OCI-LY1 (cell line): ENCODE results near the gene MMS19.

ENCODE experiments used
- H2AFZ ChIP-seq: fragments of 200-600 bp; sonication (generic), shearing (Covaris generic); 2 replicates; pipeline ENCODE4 v1.6.0; 2014; ENCODE audit warnings: antibody characterized with exemption, mild to moderate bottlenecking, low read length
- H3F3A ChIP-seq: fragments of 200-600 bp; sonication (generic), shearing (Covaris generic); 2 replicates; pipeline ENCODE4 v1.6.0; 2014; ENCODE audit warnings: mild to moderate bottlenecking, antibody characterized with exemption, low read length, moderate library complexity; ENCODE audit not compliant: insufficient read depth
- H3K27ac ChIP-seq: fragments of 200-600 bp; sonication (generic); 2 replicates; pipeline ENCODE4 v1.5.1; 2014; ENCODE audit warnings: low read length, mixed run types, mild to moderate bottlenecking, low read depth; ENCODE audit not compliant: poor library complexity, severe bottlenecking
- H3K27me3 ChIP-seq: fragments of 200-600 bp; sonication (generic); 2 replicates; pipeline ENCODE4 v1.6.0; 2014; ENCODE audit warnings: antibody characterized with exemption, mild to moderate bottlenecking, low read length, moderate library complexity; ENCODE audit not compliant: insufficient read depth
- H3K36me3 ChIP-seq: fragments of 200-600 bp; sonication (generic); 2 replicates; pipeline ENCODE4 v1.6.1; 2014; ENCODE audit warnings: mild to moderate bottlenecking, antibody characterized with exemption, low read length, moderate library complexity, mixed read lengths; ENCODE audit not compliant: insufficient read depth
- H3K4me1 ChIP-seq: fragments of 200-600 bp; sonication (generic); 2 replicates; pipeline ENCODE4 v1.5.1; 2014; ENCODE audit warnings: mild to moderate bottlenecking, low read length, moderate library complexity; ENCODE audit not compliant: insufficient read depth, severe bottlenecking
- H3K4me2 ChIP-seq: fragments of 200-600 bp; sonication (generic), shearing (Covaris generic); 2 replicates; pipeline ENCODE4 v1.6.1; 2014; ENCODE audit warnings: low read length
- H3K4me3 ChIP-seq: fragments of 200-600 bp; sonication (generic); 2 replicates; pipeline ENCODE4 v1.5.1; 2014; ENCODE audit warnings: low read length, low read depth, mild to moderate bottlenecking, mixed read lengths; ENCODE audit not compliant: poor library complexity, severe bottlenecking
- H3K79me2 ChIP-seq: fragments of 200-600 bp; shearing (Covaris generic); 2 replicates; pipeline ENCODE4 v1.6.1; 2016; ENCODE audit warnings: mixed run types, low read length, mixed read lengths; ENCODE audit not compliant: insufficient read depth
- H3K9ac ChIP-seq: fragments of 200-600 bp; sonication (generic), shearing (Covaris generic); 2 replicates; pipeline ENCODE4 v1.6.1; 2014; ENCODE audit warnings: mild to moderate bottlenecking, low read length, mixed read lengths
- H3K9me2 ChIP-seq: fragments of 200-600 bp; sonication (generic), shearing (Covaris generic); 2 replicates; pipeline ENCODE4 v1.6.1; 2014; ENCODE audit warnings: low read depth, mild to moderate bottlenecking, low read length, mixed read lengths
- H3K9me3 ChIP-seq: fragments of 200-600 bp; shearing (Covaris generic); 2 replicates; pipeline ENCODE4 v1.6.1; 2014; ENCODE audit warnings: low read length, mixed read lengths
- H4K20me1 ChIP-seq: fragments of 200-600 bp; sonication (generic), shearing (Covaris generic); 2 replicates; pipeline ENCODE4 v1.6.0; 2016; ENCODE audit warnings: mild to moderate bottlenecking, low read length; ENCODE audit not compliant: insufficient read depth
- EZH2 ChIP-seq: fragments of 200-600 bp; sonication (generic), shearing (Covaris generic); IDR thresholded peaks from 2 replicates; pipeline ENCODE4 v1.8.0; 2017; ENCODE audit warnings: borderline replicate concordance, mixed run types, mild to moderate bottlenecking, antibody characterized with exemption, low read length, moderate library complexity, mixed read lengths
- TF ChIP-seq, protein P1 (sequence below): fragments of 200-600 bp; sonication (generic), shearing (Covaris generic); IDR thresholded peaks from 2 replicates; pipeline ENCODE4 v1.5.1; 2017; ENCODE audit warnings: mild to moderate bottlenecking, antibody characterized with exemption, low read length, moderate library complexity, mixed read lengths

Gene MMS19

DNA sequence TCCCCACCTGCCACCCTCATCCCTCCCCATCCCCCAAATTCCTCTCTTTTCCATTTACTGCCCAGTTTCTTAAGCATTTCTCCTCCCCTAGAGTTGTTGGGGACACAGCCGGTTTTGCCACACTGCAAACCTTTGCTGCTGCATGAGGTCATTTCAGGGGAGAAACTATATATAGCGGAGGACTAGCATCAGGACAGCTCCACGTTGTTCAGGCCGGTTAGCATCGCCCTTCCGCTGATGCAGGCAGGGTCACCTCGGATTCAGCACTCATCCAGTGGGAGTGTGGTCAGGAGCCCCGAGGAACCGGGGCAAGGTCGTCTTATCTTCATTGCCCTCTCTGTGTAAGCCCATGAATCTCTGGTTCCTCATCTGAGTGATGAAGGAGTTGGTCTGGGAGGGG is 16.1 kb upstream of the MMS19 start:
- Histone ChIP-seq H3K9me3 (no peaks in the 10 kb centered on the region), H3K9me2 (no peaks in the 10 kb centered on the region), H3K4me1 (no peaks in the 10 kb centered on the region), H4K20me1 (no peaks in the 10 kb centered on the region), H2AFZ (no peak overlapping the region), H3F3A (no peaks in the 10 kb centered on the region), H3K27me3 (no peaks in the 10 kb centered on the region), H3K4me2 (no peak overlapping the region), H3K4me3 (no peak overlapping the region), H3K27ac (no peak overlapping the region), H3K79me2 (no peaks in the 10 kb centered on the region), H3K9ac (no peak overlapping the region), H3K36me3 (no peaks in the 10 kb centered on the region)
- TF ChIP-seq EZH2: no peak

DNA sequence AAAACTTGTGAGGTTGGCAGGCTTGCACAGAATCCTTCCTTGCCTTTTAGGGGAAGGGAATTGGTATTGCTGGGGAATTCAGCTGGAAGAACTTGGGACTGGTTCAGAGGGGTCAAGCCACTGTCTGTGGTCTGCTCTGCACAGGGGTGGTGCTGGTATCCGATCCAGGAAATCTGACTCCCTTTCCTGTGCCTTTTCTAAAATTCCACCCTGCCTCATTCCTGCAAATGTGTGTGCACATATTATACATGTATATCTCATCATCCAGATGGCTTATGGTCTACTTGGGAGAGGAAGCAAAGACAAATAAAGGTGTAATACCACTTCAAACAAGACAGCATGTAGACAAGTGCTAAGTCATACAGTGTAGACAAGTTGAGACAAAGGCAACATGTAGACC is 14.8 kb upstream of the MMS19 start:
- no peak for TF ChIP-seq EZH2
- TF ChIP-seq, protein P1, sequence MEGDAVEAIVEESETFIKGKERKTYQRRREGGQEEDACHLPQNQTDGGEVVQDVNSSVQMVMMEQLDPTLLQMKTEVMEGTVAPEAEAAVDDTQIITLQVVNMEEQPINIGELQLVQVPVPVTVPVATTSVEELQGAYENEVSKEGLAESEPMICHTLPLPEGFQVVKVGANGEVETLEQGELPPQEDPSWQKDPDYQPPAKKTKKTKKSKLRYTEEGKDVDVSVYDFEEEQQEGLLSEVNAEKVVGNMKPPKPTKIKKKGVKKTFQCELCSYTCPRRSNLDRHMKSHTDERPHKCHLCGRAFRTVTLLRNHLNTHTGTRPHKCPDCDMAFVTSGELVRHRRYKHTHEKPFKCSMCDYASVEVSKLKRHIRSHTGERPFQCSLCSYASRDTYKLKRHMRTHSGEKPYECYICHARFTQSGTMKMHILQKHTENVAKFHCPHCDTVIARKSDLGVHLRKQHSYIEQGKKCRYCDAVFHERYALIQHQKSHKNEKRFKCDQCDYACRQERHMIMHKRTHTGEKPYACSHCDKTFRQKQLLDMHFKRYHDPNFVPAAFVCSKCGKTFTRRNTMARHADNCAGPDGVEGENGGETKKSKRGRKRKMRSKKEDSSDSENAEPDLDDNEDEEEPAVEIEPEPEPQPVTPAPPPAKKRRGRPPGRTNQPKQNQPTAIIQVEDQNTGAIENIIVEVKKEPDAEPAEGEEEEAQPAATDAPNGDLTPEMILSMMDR: no peak
- H3K9me2 ChIP-seq: no peaks in the 10 kb centered on the region
- no peak overlapping the region for H3K4me3 ChIP-seq
- no peaks in the 10 kb centered on the region for H4K20me1 ChIP-seq
- H3K36me3 ChIP-seq: no peaks in the 10 kb centered on the region
- H3K9ac ChIP-seq: no peak overlapping the region
- H3K4me1 ChIP-seq: no peaks in the 10 kb centered on the region
- no peaks in the 10 kb centered on the region for H3K27me3 ChIP-seq
- H3K9me3 ChIP-seq: no peaks in the 10 kb centered on the region
- H3K4me2 ChIP-seq: no peak overlapping the region
- no peak overlapping the region for H2AFZ ChIP-seq
- no peaks in the 10 kb centered on the region for H3F3A ChIP-seq
- H3K27ac ChIP-seq: no peak overlapping the region
- no peaks in the 10 kb centered on the region for H3K79me2 ChIP-seq

DNA sequence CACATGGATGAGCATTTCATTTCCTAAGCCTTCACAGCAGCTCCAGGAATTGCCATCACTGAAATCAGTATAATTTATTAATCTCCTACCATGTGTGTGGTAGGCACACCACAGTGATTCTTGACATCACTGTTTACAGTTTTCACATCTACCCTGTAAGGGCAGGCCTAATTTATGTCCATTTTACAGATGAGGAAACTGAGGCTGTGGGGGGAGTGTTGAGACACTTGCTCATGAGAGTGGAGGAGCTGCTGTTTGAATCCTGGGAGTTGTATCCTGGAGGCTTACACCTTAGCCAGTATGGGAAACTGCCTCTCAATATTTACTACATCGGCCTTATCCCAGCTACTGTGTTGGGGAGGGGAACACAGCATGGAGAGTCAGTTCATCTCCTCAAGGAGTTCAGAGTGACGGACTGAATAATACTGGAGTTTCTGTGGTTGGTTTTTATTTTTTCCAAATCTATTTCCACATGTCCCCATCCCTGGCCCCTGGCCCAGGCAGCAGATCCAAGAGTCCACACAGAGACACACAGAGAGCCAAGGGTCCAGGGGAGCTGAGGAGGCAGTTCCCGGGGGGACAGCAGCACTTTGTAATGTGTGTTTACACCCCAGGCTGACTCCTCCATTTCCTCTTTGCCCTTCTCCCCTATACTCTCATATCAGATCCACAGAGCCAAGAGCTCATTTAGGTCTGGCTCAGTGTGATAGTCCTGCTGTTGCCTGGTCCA is 13.7 kb upstream of the MMS19 start:
- H3K9ac ChIP-seq: no peak overlapping the region
- H3K9me2 ChIP-seq: no peaks in the 10 kb centered on the region
- no peaks in the 10 kb centered on the region for H4K20me1 ChIP-seq
- H3K27me3 ChIP-seq: no peaks in the 10 kb centered on the region
- no peaks in the 10 kb centered on the region for H3K4me1 ChIP-seq
- no peak overlapping the region for H3K27ac ChIP-seq
- no peak for TF ChIP-seq EZH2
- TF ChIP-seq, protein P1: no peak
- H3F3A ChIP-seq: no peaks in the 10 kb centered on the region
- H3K9me3 ChIP-seq: no peaks in the 10 kb centered on the region
- H3K4me2 ChIP-seq: no peak overlapping the region
- H3K4me3 ChIP-seq: no peak overlapping the region
- H3K79me2 ChIP-seq: no peaks in the 10 kb centered on the region
- H2AFZ ChIP-seq: no peak overlapping the region
- H3K36me3 ChIP-seq: no peaks in the 10 kb centered on the region

DNA sequence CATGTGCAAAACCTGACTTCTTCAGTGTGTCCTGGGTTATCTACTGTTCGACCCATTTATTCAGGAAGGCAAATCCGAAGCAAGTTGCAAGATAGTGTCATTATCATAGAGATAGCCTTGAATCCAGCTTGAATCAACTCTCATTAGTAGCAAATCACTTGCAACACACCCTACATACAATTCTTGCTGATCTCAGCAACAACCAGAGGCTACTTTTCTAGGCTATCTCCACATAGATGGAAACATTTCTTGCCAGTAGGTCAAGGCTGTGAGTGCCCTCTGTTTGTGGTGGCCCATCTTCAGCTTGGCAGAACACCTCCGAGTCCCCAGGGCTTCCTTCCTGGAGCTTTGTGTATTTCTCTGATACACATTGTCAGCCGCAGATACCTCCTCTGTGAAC is 12.5 kb upstream of the MMS19 start:
- Histone ChIP-seq H3K4me1 (no peaks in the 10 kb centered on the region), H3K36me3 (no peaks in the 10 kb centered on the region), H3K79me2 (no peaks in the 10 kb centered on the region), H3K9ac (no peak overlapping the region), H3F3A (no peaks in the 10 kb centered on the region), H3K9me3 (no peaks in the 10 kb centered on the region), H4K20me1 (no peaks in the 10 kb centered on the region), H3K27me3 (no peaks in the 10 kb centered on the region), H3K4me3 (no peak overlapping the region), H3K4me2 (no peak overlapping the region), H3K27ac (no peak overlapping the region), H2AFZ (no peak overlapping the region), H3K9me2 (no peaks in the 10 kb centered on the region)
- TF ChIP-seq, protein P1: no peak
- TF ChIP-seq EZH2: no peak
